NB4 (cell line): ENCODE measurements around the gene DLG2.

ENCODE experiments used
- POLR2A ChIP-seq: IDR thresholded peaks from 2 replicates; pipeline ENCODE4 v1.6.1; 2011; ENCODE audit warnings: mild to moderate bottlenecking; ENCODE audit not compliant: insufficient read length; ENCODE audit errors: extremely low read depth
- TF ChIP-seq, protein P1 (sequence below): IDR thresholded peaks from one replicate; pipeline ENCODE4 v1.5.1; 2012; ENCODE audit warnings: low read depth, low read length
- TF ChIP-seq, protein P2 (sequence below): IDR thresholded peaks from 2 replicates; pipeline ENCODE4 v1.6.1; 2011; ENCODE audit warnings: low read depth, low read length

DNA sequence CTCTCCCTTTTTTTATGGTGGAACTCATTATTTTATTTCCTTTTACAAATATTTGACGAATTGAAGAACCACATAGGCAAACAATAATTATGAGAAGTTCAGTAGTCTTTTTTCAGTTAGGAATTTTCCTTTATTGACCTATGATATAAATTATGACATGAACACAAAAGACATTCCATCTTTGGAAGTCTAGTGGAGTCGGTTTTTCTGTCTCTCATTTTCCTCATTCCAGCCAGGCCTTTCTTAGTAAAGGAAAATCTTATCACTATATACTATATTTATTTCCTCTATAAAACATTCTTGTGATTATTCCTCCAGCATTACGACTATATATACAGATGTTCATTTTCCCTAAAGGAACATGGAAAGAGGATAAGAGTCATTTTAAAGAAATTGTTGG is 1046.1 kb downstream of the DLG2 start:
- TF ChIP-seq, protein P1, sequence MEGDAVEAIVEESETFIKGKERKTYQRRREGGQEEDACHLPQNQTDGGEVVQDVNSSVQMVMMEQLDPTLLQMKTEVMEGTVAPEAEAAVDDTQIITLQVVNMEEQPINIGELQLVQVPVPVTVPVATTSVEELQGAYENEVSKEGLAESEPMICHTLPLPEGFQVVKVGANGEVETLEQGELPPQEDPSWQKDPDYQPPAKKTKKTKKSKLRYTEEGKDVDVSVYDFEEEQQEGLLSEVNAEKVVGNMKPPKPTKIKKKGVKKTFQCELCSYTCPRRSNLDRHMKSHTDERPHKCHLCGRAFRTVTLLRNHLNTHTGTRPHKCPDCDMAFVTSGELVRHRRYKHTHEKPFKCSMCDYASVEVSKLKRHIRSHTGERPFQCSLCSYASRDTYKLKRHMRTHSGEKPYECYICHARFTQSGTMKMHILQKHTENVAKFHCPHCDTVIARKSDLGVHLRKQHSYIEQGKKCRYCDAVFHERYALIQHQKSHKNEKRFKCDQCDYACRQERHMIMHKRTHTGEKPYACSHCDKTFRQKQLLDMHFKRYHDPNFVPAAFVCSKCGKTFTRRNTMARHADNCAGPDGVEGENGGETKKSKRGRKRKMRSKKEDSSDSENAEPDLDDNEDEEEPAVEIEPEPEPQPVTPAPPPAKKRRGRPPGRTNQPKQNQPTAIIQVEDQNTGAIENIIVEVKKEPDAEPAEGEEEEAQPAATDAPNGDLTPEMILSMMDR, result no peak
- TF ChIP-seq POLR2A, result no peak
- TF ChIP-seq, protein P2, sequence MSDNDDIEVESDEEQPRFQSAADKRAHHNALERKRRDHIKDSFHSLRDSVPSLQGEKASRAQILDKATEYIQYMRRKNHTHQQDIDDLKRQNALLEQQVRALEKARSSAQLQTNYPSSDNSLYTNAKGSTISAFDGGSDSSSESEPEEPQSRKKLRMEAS, result no peak
